Left hindlimb (tissue), 1 donor: ENCODE results near the gene PRDM4.
A peak's percentile ranks its signal among the peaks of the same experiment; 100 is the strongest.

ENCODE experiments used
- DNase-seq: peaks from one replicate; pipeline ENCODE4 v3.0.0-alpha.2; 2018

PRDM4 gene

GRCh38 chr12:107685360-107686248 is 75.3 kb downstream of the PRDM4 start, which contains the start of gene PWP1:
TSS of gene PWP1 (plus strand) at chr12:107685799. CDS start at chr12:107685900, 101 bp downstream.
- DNase-seq = peak; percentile 95

- DNase-seq = no peak
These were observed 76.0 kb downstream of the PRDM4 start for GRCh38 chr12:107684990-107685359.

- DNase-seq = no peak
These were observed 76.7 kb downstream of the PRDM4 start for GRCh38 chr12:107684029-107684795.
